HEK293T (cell line): ENCODE data around the gene PHLPP1.

Experiments used
- BHLHE40 ChIP-seq: fragments of 450-650 bp; IDR thresholded peaks from 2 replicates; pipeline ENCODE4 v1.6.1; 2016; ENCODE audit warnings: mild to moderate bottlenecking, moderate library complexity, borderline replicate concordance
- ELF4 ChIP-seq: fragments of 450-650 bp; IDR thresholded peaks from 2 replicates; pipeline ENCODE4 v1.6.1; 2017; ENCODE audit warnings: antibody characterized with exemption
- FOXA1 ChIP-seq: fragments of 450-650 bp; IDR thresholded peaks from 2 replicates; pipeline ENCODE4 v1.6.1; 2016; ENCODE audit warnings: mild to moderate bottlenecking
- FOXM1 ChIP-seq: fragments of 450-650 bp; IDR thresholded peaks from 2 replicates; pipeline ENCODE4 v1.6.1; 2017; ENCODE audit warnings: mild to moderate bottlenecking, borderline replicate concordance
- HDGF ChIP-seq: fragments of 450-650 bp; IDR thresholded peaks from 2 replicates; pipeline ENCODE4 v1.6.1; 2017; ENCODE audit warnings: antibody characterized with exemption, borderline replicate concordance
- PKNOX1 ChIP-seq: fragments of 450-650 bp; IDR thresholded peaks from 2 replicates; pipeline ENCODE4 v1.6.1; 2016
- SP1 ChIP-seq: fragments of 450-650 bp; IDR thresholded peaks from 2 replicates; pipeline ENCODE4 v1.6.1; 2017
- TARDBP ChIP-seq: fragments of 450-650 bp; IDR thresholded peaks from 2 replicates; pipeline ENCODE4 v1.6.1; 2016

- TF ChIP-seq HDGF, result no peak
- TF ChIP-seq BHLHE40, result no peak
- TF ChIP-seq SP1, result no peak
- no peak for TF ChIP-seq ELF4
- no peak for TF ChIP-seq TARDBP
- TF ChIP-seq PKNOX1, result no peak
- no peak for TF ChIP-seq FOXA1
- TF ChIP-seq FOXM1, result no peak
Measured at GRCh38 chr18:62734290-62734689, 18.9 kb downstream of the PHLPP1 start.
